G401.6 (cell line): ENCODE measurements around the gene SPOCK1.
"Not testable (repeated sequence)": the region's sequence is repeated elsewhere in the genome, so short reads cannot be mapped to it uniquely, and the experiment has no call there.

Experiments
- FAIRE-seq: peaks from 2 replicates; lab custom pipeline; 2012; peaks lifted over from hg19 to GRCh38; lab: Jason Lieb, UNC

SPOCK1 gene

GRCh38 chr5:137498736-137499505 is at the start of gene SPOCK1:
TSS of gene SPOCK1 (minus strand) at chr5:137499326.
- no peak for FAIRE-seq

GRCh38 chr5:137545956-137546355 is 46.8 kb upstream of the SPOCK1 start:
- no peak for FAIRE-seq

- not testable (repeated sequence) for FAIRE-seq
Measured at GRCh38 chr5:137535449-137535848, 36.3 kb upstream of the SPOCK1 start.

- no peak for FAIRE-seq
Measured at GRCh38 chr5:137533963-137534362, 34.8 kb upstream of the SPOCK1 start.

GRCh38 chr5:137531266-137531665 is 32.1 kb upstream of the SPOCK1 start:
- no peak for FAIRE-seq

GRCh38 chr5:137521246-137521645 is 22.1 kb upstream of the SPOCK1 start:
- FAIRE-seq, result no peak

GRCh38 chr5:137516961-137517360 is 17.8 kb upstream of the SPOCK1 start:
- no peak for FAIRE-seq

GRCh38 chr5:137516251-137516797 is 17.2 kb upstream of the SPOCK1 start:
- no peak for FAIRE-seq

GRCh38 chr5:137515238-137515637 is 16.1 kb upstream of the SPOCK1 start:
- no peak for FAIRE-seq

- FAIRE-seq, result no peak
Measured at GRCh38 chr5:137510671-137511070, 11.5 kb upstream of the SPOCK1 start.

- no peak for FAIRE-seq
Measured at GRCh38 chr5:137507150-137507549, 8.0 kb upstream of the SPOCK1 start.

- no peak for FAIRE-seq
Measured at GRCh38 chr5:137506296-137506695, 7.2 kb upstream of the SPOCK1 start.

GRCh38 chr5:137504916-137505315 is 5.8 kb upstream of the SPOCK1 start:
- no peak for FAIRE-seq

- no peak for FAIRE-seq
Measured at GRCh38 chr5:137503456-137503855, 4.3 kb upstream of the SPOCK1 start.

- no peak for FAIRE-seq
Measured at GRCh38 chr5:137502632-137503031, 3.5 kb upstream of the SPOCK1 start.

- no peak for FAIRE-seq
Measured at GRCh38 chr5:137501846-137502406, 2.8 kb upstream of the SPOCK1 start.

- FAIRE-seq, result no peak
Measured at GRCh38 chr5:137501226-137501625, 2.1 kb upstream of the SPOCK1 start.

- no peak for FAIRE-seq
Measured at GRCh38 chr5:137500615-137501225, 1.6 kb upstream of the SPOCK1 start.

- FAIRE-seq, result not testable (repeated sequence)
Measured at GRCh38 chr5:137499506-137499847, 351 bp upstream of the SPOCK1 start.

GRCh38 chr5:137498301-137498735 is 808 bp downstream of the SPOCK1 start:
- no peak for FAIRE-seq

- FAIRE-seq, result no peak
Measured at GRCh38 chr5:137497396-137498290, 1.5 kb downstream of the SPOCK1 start.

- FAIRE-seq, result no peak
Measured at GRCh38 chr5:137496919-137497318, 2.2 kb downstream of the SPOCK1 start.
